Measurements from ENCODE around the gene ASB18.
"Not testable (repeated sequence)": the region's sequence is repeated elsewhere in the genome, so short reads cannot be mapped to it uniquely, and the experiment has no call there.

Gene ASB18

DNA sequence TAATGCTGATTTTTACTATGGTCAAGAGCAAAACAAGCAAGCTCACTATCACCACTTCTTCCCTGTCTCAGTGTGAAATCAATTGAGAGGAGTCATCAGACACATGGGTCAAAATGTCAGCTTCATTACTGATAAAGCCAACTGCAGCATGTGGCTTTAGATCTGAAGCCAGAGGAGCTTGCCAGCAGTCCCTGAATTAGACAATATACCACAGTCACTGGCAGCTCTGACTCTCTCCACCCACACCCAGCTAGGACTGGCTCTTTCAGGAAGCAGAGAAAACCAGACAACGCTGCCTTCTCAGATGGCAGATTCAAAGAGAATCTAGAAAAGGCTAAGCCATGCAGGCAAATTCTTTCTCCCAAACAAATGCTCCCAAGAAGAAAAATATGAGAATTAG lies 20.0 kb upstream of the ASB18 start:
- DNase-seq (ENCODE audit: low spot score): no peak

DNA sequence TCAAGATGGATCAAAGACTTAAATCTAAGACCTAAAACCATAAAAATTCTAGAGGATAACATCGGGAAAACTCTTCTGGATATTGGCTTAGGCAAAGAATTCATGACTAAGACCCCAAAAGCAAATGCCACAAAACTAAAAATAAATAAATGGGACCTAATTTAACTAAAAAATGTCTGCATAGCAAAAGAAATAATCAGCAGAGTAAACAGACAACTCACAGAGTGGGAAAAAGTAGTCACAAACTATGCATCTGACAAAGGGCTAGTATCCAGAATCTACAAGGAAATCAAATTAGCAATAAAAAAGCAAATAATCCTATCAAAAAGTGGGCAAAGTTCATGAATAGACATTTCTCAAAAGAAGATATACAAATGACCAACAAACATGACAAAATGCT lies 18.2 kb upstream of the ASB18 start:
- DNase-seq (ENCODE audit: low spot score): no peak

DNA sequence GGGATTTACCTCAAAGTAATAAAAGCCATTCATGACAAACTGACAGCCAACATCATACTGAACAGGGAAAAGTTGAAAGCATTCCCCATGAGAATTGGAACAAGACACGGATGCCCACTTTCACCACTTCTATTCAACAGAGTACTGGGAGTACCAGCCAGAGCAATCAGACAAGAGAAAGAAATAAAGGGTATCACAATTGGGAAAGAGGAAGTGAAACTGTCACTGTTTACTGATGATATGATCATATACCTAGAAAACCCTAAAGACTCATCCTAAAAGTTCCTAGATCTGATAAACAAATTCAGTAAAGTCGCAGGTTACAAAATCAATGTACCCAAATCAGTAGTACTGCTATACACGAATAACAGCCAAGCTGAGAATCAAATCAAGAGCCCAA lies 17.2 kb upstream of the ASB18 start:
- DNase-seq (ENCODE audit: low spot score): no peak

DNA sequence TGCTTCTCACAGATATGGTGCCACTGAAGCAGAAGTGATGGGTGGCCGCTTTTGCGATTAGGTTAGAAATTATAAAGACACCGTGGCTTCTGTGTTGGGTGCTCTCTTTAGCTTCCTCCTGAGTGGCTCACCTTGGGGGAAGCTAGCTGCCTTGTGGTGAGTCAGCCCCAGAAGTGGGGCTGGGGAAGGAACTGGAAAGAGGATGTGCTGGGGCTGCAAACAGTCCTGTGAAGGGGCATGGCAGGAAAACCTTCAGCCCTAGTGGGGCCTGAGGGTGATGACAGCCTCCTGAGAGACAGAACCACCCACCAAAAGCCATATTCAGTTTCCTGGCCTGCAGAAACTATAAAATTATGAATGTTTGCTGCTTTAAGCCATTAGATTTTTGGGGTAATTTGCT lies 8.9 kb upstream of the ASB18 start:
- no peak for DNase-seq (ENCODE audit: low spot score)

DNA sequence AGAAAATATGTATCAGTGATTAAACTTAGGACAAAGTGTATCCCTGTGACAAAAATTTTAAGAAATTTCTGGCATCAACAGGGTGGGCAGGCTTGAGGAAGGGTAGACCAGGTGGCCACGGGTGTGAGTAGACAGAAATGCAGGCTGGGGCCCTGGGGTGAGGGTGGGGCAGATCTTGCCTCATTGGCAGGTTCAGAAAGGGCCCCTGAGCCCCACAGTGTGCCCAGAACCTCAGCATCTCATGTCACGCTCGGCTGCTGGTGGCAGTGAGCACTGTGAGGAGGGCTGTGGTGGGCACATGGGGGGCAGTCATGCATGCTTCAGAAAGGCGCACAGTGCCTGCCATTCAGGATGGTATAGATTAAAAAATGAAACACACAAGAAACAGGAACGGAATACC lies 7.6 kb upstream of the ASB18 start:
- no peak for DNase-seq (ENCODE audit: low spot score)

DNA sequence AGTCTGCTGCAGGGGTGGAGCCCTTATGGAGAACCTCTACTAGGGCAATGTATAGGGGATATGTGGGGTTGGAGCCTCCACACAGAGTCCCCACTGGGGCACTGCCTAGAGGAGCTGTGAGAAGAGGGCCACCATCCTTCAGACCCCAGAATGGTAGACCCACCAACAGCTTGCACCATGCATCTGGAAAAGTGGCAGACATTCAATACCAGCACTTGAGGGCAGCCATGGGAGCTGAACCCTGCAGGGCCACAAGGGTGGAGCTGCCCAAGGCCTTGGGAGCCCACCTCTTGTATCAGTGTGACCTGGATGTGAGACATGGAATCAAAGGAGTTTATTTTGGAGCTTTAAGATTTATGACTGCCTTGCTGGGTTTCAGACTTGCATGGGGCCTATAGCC lies 5.7 kb upstream of the ASB18 start:
- not testable (repeated sequence) for DNase-seq (ENCODE audit: low spot score)

DNA sequence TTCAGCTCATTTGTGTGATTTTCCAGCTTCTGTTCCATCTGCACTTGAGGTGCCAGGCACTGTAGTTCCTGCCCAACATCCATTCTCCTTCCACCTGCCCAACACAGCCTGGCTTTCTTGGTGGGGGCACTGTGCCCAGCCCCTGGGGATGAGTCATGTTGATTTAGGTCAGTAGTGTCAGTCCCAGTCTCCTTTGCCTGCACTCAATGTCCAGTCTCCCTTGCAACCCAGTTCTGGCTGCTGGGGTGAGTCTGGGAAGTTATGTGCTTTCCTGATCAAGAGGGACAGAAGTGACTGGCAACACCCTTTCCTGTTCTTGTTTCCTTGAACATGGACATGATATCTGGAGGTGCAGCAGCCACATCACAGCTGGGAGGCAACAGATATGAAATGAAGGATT lies 1.5 kb upstream of the ASB18 start:
- DNase-seq (ENCODE audit: low spot score): no peak

DNA sequence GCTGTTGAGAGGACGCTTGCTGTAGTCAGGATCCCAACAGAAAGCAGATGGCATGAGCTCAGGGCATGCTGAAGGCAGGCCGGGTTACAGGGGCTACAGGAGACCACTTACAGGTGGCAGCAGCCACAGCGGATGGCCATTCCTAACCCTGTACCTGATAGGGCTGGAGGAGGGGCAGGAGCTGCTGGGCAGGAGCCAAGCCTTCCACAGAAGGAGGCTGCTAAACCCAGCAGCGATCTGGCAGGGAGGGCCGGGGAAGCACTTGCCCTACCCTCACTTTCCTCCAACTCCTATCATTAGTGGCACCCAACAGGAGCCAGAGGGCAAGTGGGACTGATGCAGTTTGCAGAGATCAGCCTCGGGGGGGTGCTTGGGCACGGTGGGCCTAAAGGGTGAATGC lies 2.0 kb downstream of the ASB18 start:
- no peak for DNase-seq (ENCODE audit: low spot score)

DNA sequence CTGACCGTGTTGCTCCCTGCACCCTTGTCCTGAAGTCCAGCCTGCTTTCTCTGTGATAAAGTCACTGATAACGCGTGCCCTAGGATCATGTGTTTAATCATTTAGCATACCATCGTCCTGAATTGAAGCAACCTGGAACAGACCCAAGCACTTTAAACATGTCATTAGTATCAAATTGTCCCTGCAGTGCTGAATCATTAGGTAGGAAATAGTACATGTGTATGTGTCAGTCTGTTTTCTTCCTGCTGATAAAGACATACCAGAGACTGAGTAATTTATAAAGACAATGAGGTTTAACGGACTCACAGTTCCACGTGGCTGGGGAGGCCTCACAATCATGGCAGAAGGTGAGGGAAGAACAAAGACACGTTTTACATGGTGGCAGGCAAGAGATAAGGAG lies 2.8 kb downstream of the ASB18 start:
- DNase-seq (ENCODE audit: low spot score): no peak

DNA sequence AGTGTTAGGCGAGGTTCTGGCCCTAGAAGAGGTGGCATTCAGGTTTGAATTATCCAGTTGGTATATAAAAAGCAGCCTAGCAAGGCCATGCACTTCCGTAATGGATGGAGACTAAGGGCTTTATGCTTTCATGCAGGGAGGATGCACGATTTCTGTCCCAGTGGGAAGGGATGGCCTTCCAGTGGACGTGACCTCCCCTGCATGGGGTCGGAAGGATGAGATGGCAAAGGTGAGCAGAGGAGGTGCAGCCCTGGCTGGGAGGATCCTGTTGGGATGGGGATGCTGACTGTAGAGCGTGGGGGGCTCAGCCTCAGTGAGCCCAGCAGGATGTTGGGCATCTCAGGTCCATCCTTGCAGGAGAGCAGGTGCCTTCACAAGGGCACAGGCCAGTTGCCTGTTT lies 4.8 kb downstream of the ASB18 start:
- no peak for DNase-seq (ENCODE audit: low spot score)

DNA sequence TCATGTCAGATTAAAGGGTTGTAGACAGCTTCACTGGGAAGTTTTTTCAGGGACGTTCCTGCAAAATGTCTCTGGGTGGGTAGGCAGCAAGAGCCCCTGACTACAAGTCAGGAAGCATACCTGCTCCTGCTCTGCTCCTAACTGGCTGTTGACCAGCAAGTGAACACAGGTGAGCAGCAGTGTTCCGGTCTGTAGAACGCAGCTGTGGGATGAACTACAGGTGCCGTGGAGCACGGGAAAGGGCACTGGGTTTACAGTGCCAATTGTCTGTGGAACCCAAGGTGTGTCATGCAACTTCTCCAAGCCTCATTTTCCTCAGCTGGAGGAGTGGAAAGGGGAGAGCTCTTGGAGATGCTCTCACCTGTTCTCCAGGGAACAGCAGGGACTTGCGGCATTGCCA lies 6.6 kb downstream of the ASB18 start:
- no peak for DNase-seq (ENCODE audit: low spot score)

DNA sequence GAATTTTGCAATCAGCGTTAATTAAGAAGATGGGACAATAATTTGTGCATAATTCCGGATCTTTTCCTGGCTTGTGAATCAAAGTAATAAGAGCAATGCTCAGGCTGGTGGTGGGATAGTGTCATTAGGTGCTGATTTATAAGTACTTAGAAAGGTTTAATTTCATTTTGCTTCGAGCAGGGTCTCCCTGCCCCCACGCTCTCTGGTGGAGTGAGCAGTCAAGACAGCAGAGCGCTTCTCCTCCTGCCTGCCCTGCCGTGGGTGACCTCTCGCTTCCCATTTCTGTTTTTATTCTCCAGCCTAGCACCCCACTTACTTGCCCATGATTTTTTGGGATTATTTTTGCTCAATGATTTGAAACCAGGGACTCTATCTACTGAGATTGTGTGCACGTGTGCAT lies 7.1 kb downstream of the ASB18 start:
- no peak for DNase-seq (ENCODE audit: low spot score)

DNA sequence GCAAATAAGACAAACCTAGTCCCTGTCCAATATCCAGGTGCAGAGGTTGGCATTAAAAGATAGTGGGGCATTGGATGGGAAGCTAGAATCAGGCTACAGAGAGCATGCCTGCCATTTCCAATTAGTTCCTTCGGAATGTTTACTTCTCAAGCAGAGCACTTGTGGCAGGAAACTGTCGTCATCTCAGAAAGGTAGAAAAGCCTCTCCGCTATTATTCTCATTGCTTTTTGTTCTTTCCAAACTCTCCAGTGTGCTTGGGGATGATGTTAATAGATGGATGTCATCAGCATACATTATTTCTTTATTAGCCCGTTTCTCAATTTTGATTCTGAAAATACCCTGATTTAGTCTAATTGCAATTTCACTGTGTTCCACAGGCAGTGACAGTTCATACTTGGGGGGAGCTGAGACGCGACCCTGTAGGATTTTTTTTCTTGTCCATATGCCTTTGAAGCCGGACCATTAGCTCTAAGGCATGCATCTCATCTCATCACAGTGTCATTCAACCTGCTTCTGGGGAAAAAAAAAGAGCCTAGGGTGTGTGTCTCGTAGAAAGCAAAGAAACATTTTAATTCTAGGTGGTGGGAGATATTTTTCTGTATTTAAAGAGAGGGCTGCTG lies 7.7 kb downstream of the ASB18 start:
- DNase-seq (ENCODE audit: low spot score): no peak

DNA sequence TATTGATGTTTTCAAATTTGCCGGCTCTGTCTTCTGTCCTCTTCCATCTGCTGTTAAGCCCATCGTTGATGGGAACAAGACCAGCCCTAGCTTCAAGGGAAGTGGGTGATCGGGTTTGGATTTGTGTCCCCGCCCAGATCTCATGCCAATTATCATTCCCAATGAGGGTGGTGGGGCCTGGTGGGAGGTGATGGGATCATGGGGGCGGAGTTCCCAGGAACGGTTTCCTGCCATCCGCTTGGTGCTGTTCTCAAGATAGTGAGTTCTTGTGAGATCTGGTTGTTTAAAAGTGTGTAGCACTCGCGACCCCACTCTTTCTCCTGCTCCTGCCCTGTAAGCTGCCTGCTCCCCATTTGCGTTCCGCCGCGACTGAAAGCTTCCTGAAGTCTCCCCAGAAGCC lies 9.5 kb downstream of the ASB18 start:
- no peak for DNase-seq (ENCODE audit: low spot score)

DNA sequence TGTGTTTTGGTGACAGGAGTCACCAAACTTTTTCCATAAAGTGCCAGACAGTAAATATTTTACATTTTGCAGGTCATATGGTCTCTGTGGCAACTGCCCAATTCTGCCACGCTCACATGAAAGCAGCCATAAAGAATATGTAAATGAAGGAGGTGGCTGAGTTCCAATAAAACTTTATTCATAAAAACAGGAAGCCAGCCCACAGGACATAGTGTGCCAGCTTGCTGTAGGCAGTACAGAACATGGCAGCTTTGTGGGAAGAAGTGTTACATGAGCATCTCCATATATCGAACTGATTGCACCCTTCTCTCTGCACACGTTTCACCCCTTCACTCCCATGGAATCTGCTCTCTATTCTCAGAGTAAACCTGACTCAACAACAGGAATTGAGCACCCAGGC lies 10.2 kb downstream of the ASB18 start:
- no peak for DNase-seq (ENCODE audit: low spot score)

DNA sequence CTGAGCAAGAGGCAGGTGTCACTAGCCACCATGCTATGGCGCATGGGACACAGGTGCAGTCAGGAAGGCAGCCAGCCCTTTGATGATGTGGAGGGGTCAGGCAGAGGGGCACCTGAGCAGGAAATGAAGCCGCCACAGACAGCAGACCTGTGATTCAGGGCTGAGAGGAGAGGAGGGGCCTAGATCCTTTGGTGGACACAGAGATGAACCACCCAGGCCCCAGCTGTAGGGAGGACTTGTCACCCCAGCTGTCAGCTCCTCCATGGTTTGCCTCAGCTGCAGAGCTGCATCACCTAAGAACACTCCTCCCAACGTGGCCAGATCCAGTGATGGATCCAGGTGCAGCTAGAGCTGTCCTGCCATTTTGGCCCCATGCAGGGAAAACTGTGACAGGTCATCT lies 11.6 kb downstream of the ASB18 start:
- DNase-seq (ENCODE audit: low spot score): no peak

DNA sequence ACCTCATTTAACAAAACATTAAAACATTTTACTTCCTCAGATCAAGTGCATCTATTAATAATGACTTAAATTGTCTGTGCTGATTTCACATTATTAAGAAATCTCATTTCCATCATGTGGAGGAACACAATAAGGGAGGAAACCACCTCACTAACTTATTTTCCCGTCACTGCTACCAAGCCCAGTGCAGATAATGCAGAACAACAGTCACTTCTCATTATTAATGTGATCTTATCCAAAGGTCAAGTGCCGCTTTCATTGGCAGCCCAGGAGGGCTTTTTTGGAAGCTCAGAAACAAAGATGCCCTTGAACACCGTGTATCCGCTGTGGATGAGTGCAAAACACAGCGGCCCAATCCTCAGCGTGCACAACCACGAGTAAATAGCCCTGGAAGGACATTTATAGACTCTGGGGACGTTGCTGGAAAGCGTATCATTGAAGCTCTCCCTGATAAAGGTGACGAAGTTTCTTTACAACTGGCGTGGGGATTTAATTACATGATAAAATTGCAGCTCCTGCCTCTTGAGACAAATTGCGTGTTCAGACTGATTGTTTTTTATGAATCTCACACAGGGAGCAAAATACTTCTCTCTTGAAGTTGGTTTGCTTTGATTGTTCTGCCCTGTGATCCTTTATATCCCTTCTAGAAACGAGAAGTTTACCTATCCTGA lies 13.2 kb downstream of the ASB18 start:
- DNase-seq (ENCODE audit: low spot score): no peak

DNA sequence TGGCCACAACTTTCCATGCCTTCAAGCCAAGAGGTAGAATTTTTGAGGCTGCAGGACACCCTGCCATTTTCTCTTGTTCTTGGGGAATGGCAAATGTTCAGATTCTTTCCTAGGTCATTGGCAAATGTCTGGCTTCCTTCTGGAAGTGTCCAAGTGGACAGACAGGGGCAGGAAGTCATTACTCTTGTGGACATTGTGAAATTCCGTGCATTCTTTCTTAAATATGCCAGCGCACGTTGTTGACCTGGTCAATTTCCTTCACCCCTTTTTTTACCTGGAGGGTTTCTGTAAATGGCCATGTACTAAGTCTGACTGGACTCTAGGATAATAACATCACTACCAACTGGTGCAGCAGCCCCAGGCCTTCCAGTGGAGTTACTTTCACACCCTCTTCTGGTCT lies 13.9 kb downstream of the ASB18 start:
- DNase-seq (ENCODE audit: low spot score): no peak

DNA sequence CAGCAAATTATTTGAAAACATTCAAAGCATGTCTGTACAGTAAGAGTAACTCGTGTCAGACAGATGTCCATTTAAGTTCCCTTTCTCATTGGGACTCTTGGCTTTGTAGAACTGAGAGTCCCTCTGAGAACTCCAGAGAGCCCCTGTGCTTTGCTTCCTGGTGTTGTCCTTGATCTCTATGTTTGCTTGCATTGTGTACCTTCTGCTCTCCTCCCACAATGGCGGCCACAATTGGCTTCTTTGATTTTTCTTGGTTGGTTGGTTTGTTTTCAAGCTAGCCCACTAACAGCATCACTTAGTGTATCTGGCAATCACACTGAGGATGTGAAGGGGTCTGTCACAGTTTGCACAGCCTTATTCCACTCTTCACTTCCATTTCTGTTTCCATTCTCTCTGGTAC lies 15.1 kb downstream of the ASB18 start:
- no peak for DNase-seq (ENCODE audit: low spot score)

DNA sequence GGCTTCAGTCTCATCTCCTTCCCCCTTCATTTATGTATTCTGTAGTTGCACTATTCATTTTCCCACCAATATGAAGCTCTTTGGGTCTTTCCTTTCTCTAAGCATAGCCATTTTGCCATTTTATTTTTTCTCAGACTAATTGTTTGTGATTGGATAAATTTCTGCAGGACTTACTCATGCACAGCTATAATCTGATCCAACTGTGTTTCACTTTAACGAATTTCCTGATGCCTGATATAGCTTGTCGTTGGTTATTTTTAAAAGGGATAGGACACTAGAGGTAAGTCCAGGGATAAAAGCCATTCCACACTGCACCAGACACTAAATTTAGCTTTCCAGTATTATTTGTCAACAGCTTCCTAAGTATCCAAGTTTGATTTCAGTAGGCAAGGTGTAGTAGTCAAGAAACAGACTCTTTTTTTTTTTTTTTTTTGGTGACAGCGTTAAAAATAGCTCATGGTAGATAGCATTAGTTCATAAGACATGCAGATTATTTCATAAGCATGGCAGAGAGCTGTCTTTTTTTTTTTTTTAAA lies 17.4 kb downstream of the ASB18 start:
- peak; percentile 26 for DNase-seq (ENCODE audit: low spot score)

DNA sequence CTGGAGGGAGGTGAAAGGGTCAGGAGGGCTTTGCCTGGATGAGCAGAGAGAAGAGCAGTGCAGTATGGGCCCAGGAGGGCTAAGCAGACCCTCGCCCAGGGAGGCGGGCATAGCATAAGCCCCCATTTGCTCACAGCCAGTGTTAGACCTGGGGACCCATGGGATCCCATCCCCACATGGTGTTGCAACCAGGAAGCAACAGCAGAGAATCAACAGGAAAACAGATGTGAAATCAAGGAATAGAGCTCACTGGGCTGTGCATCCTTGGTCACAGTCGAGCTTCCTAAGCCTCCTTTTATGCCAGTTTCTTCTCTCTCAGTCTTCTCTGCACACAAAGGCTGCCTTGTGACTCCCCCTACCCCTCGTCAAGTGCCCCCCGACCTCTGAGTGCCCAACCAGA lies 19.9 kb downstream of the ASB18 start:
- DNase-seq (ENCODE audit: low spot score): no peak

DNA sequence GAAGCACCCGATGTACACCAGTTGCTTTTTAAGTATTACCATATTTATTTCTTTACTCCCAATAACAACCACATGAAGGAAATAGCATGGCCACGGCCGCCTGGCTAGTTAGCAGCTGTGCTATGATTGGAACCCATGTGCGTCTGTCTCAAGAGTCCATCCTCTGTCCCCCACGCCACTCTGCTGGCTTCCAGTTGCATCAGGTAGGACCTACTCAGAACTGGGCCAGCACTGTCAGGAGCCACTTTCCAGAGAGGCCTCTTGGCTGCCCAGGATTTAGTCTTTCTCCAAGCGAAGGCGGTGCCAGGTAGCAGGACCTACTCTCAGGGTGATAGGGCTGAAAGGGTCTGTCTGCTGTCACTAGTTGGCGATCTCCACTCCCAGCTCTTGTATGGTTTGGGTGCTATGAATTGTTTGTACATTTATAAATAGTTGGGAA lies 22.1 kb downstream of the ASB18 start:
- DNase-seq (ENCODE audit: low spot score): peak; percentile 11

DNA sequence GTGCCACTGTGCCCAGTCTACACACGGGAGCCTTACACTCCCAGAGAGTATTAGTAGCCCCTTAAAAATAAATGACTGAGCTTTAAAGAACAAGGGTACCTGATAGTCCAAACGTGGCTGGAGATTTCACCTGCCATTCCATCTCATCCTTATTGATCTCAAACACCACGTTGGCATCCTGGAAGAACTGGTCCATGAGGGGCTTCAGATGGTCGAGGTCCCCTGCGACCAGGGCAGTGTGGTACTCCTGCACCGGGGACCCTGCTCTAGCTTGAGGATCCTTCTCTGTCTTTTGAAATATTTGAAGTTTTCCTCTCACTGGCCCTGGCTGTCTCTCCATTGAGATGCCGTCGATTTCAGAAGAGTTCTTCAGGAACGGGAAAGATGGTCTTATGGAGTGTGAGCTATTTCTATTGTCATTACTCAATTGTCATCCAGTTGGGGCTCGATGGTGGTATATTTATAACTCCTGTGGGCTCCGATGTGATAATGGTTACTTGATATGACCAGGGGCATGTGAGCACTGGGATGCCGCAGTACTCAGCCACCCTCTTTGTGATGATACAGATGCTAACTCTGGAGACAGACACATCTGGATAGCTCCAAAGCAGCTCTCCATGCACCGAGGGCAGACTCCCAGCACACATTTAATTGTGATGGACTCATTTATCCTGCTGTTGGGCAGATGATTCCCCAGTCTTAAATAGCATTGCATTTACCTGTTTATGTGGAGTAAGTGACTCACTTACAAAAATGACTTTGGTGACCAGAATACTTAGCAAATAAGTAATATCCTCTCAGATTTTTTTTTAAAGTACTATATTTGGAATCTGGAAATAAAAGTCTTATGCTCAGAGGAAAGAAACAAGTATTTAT lies 22.8 kb downstream of the ASB18 start:
- DNase-seq (ENCODE audit: low spot score): peak; percentile 41
